T-helper 2 cell treated with Interferon-gamma antibody and Interleukin-4, amounts not matched to agents 5 μg/mL and 100 μg/mL, for 36 hours (primary cell): ENCODE results near the gene TMEM217.
"Not testable (repeated sequence)": the region's sequence is repeated elsewhere in the genome, so short reads cannot be mapped to it uniquely, and the experiment has no call there.

Experiments
- DNase-seq: peaks from one replicate; pipeline ENCODE4 v3.0.0; 2021; ENCODE audit warnings: low spot score
- H3K27ac Mint-ChIP-seq: one replicate; pipeline ENCODE4 v1.8.0; 2021; ENCODE audit warnings: mild to moderate bottlenecking, mixed read lengths
- H3K27me3 Mint-ChIP-seq: one replicate; pipeline ENCODE4 v1.8.0; 2021; ENCODE audit warnings: low read depth, mixed read lengths
- H3K36me3 Mint-ChIP-seq: one replicate; pipeline ENCODE4 v1.8.0; 2021; ENCODE audit warnings: low read depth, mixed read lengths
- H3K4me1 Mint-ChIP-seq: one replicate; pipeline ENCODE4 v1.8.0; 2021; ENCODE audit warnings: low read depth, mixed read lengths
- H3K4me3 Mint-ChIP-seq: one replicate; pipeline ENCODE4 v1.8.0; 2022; ENCODE audit warnings: mild to moderate bottlenecking, moderate library complexity, mixed read lengths
- H3K9me3 Mint-ChIP-seq: one replicate; pipeline ENCODE4 v1.8.0; 2021; ENCODE audit warnings: mixed read lengths

TMEM217 gene

GRCh38 chr6:37205997-37206340, 52.0 kb downstream of the TMEM217 start:
- H3K4me1 Mint-ChIP-seq, result peaks cover 69% of the 10 kb centered on the region
- H3K9me3 Mint-ChIP-seq, result no peaks in the 10 kb centered on the region
- DNase-seq, result no peak
- H3K27ac Mint-ChIP-seq, result peak overlapping the region; percentile 71
- no peaks in the 10 kb centered on the region for H3K36me3 Mint-ChIP-seq
- H3K27me3 Mint-ChIP-seq, result no peaks in the 10 kb centered on the region
- H3K4me3 Mint-ChIP-seq, result no peak overlapping the region

GRCh38 chr6:37205175-37205996, 52.6 kb downstream of the TMEM217 start:
- no peaks in the 10 kb centered on the region for H3K9me3 Mint-ChIP-seq
- peaks cover 70% of the 10 kb centered on the region for H3K4me1 Mint-ChIP-seq
- H3K27me3 Mint-ChIP-seq, result no peaks in the 10 kb centered on the region
- no peaks in the 10 kb centered on the region for H3K36me3 Mint-ChIP-seq
- peak; percentile 30 for DNase-seq
- H3K4me3 Mint-ChIP-seq, result peak overlapping the region; percentile 4
- peak overlapping the region; percentile 71 for H3K27ac Mint-ChIP-seq

- no peak for DNase-seq
- Mint-ChIP-seq H3K27me3 (no peaks in the 10 kb centered on the region), H3K4me1 (peaks cover 60% of the 10 kb centered on the region), H3K9me3 (no peaks in the 10 kb centered on the region), H3K36me3 (no peaks in the 10 kb centered on the region), H3K4me3 (no peak overlapping the region), H3K27ac (peak overlapping the region; percentile 27)
Measured at GRCh38 chr6:37204014-37204751, 53.8 kb downstream of the TMEM217 start.

- DNase-seq, result no peak
- H3K27me3 Mint-ChIP-seq, result no peaks in the 10 kb centered on the region
- H3K4me3 Mint-ChIP-seq, result peak overlapping the region; percentile 45
- H3K4me1 Mint-ChIP-seq, result peaks cover 53% of the 10 kb centered on the region
- peak overlapping the region; percentile 84 for H3K27ac Mint-ChIP-seq
- no peaks in the 10 kb centered on the region for H3K36me3 Mint-ChIP-seq
- no peaks in the 10 kb centered on the region for H3K9me3 Mint-ChIP-seq
Measured at GRCh38 chr6:37202788-37203491, 55.0 kb downstream of the TMEM217 start.

GRCh38 chr6:37201726-37202125, 56.2 kb downstream of the TMEM217 start:
- H3K4me3 Mint-ChIP-seq, result no peak overlapping the region
- peaks cover 43% of the 10 kb centered on the region for H3K4me1 Mint-ChIP-seq
- no peak for DNase-seq
- no peaks in the 10 kb centered on the region for H3K27me3 Mint-ChIP-seq
- H3K9me3 Mint-ChIP-seq, result no peaks in the 10 kb centered on the region
- peak overlapping the region; percentile 22 for H3K27ac Mint-ChIP-seq
- no peaks in the 10 kb centered on the region for H3K36me3 Mint-ChIP-seq

GRCh38 chr6:37200085-37200484, 57.9 kb downstream of the TMEM217 start:
- Mint-ChIP-seq H3K4me1 (peaks cover 34% of the 10 kb centered on the region), H3K27ac (peak overlapping the region; percentile 65)

GRCh38 chr6:37196451-37196850, 61.5 kb downstream of the TMEM217 start:
- H3K9me3 Mint-ChIP-seq, H3K4me3 Mint-ChIP-seq, DNase-seq, H3K27ac Mint-ChIP-seq, H3K27me3 Mint-ChIP-seq, H3K36me3 Mint-ChIP-seq: not testable (repeated sequence)
- peaks cover 35% of the 10 kb centered on the region for H3K4me1 Mint-ChIP-seq

More at GRCh38 chr6:37200085-37200484, 57.9 kb downstream of the TMEM217 start:
- no peaks in the 10 kb centered on the region for H3K9me3 Mint-ChIP-seq
- no peaks in the 10 kb centered on the region for H3K27me3 Mint-ChIP-seq
- H3K4me3 Mint-ChIP-seq, result no peak overlapping the region
- DNase-seq, result no peak
- H3K36me3 Mint-ChIP-seq, result no peaks in the 10 kb centered on the region

GRCh38 chr6:37194886-37195285, 63.1 kb downstream of the TMEM217 start:
- not testable (repeated sequence) for DNase-seq

GRCh38 chr6:37192666-37193065, 65.3 kb downstream of the TMEM217 start:
- no peak overlapping the region for H3K4me3 Mint-ChIP-seq
- peak overlapping the region; percentile 79 for H3K27ac Mint-ChIP-seq
- peaks cover 11% of the 10 kb centered on the region for H3K36me3 Mint-ChIP-seq
- no peaks in the 10 kb centered on the region for H3K27me3 Mint-ChIP-seq
- no peak for DNase-seq
- peaks cover 46% of the 10 kb centered on the region for H3K4me1 Mint-ChIP-seq
- H3K9me3 Mint-ChIP-seq, result no peaks in the 10 kb centered on the region

More at GRCh38 chr6:37194886-37195285, 63.1 kb downstream of the TMEM217 start:
- H3K9me3 Mint-ChIP-seq, H3K27me3 Mint-ChIP-seq, H3K36me3 Mint-ChIP-seq: not testable (repeated sequence)
- Mint-ChIP-seq H3K27ac (peak overlapping the region; percentile 85), H3K4me3 (peak overlapping the region; percentile 51), H3K4me1 (peaks cover 33% of the 10 kb centered on the region)

GRCh38 chr6:37190159-37190535, 67.8 kb downstream of the TMEM217 start:
- Mint-ChIP-seq H3K4me1 (peaks cover 60% of the 10 kb centered on the region), H3K4me3 (peak overlapping the region; percentile 35), H3K27me3 (no peaks in the 10 kb centered on the region), H3K27ac (peak overlapping the region; percentile 81), H3K9me3 (peaks cover 4% of the 10 kb centered on the region), H3K36me3 (peaks cover 19% of the 10 kb centered on the region)
- peak; percentile 25 for DNase-seq

- peaks cover 56% of the 10 kb centered on the region for H3K4me1 Mint-ChIP-seq
Measured at GRCh38 chr6:37188962-37189510, 68.9 kb downstream of the TMEM217 start.

GRCh38 chr6:37187321-37188022, 70.5 kb downstream of the TMEM217 start:
- H3K27me3 Mint-ChIP-seq, result no peaks in the 10 kb centered on the region
- H3K9me3 Mint-ChIP-seq, result peaks cover 4% of the 10 kb centered on the region
- H3K4me1 Mint-ChIP-seq, result peaks cover 51% of the 10 kb centered on the region
- H3K4me3 Mint-ChIP-seq, result peak overlapping the region; percentile 40
- peak overlapping the region; percentile 86 for H3K27ac Mint-ChIP-seq
- H3K36me3 Mint-ChIP-seq, result peaks cover 17% of the 10 kb centered on the region
- no peak for DNase-seq

More at GRCh38 chr6:37188962-37189510, 68.9 kb downstream of the TMEM217 start:
- H3K27ac Mint-ChIP-seq, result peak overlapping the region; percentile 72
- DNase-seq, result no peak
- no peaks in the 10 kb centered on the region for H3K27me3 Mint-ChIP-seq
- H3K36me3 Mint-ChIP-seq, result peaks cover 15% of the 10 kb centered on the region
- H3K9me3 Mint-ChIP-seq, result peaks cover 4% of the 10 kb centered on the region
- peak overlapping the region; percentile 63 for H3K4me3 Mint-ChIP-seq
